Keratinocyte (primary cell): ENCODE measurements around the gene ACSM2A.
"Not testable (repeated sequence)": the region's sequence is repeated elsewhere in the genome, so short reads cannot be mapped to it uniquely, and the experiment has no call there.

Experiments
- CTCF ChIP-seq, 3 experiments: IDR thresholded peaks in 1 of 3; conservative IDR thresholded peaks in 1 of 3; optimal IDR thresholded peaks in 1 of 3; 2 replicates in 2 of 3; 3 replicates in 1 of 3; pipeline versions ENCODE3 to v1.5.1; 2011; ENCODE audit warnings: low read length in 3 of 3, mild to moderate bottlenecking in 3 of 3, moderate library complexity in 2 of 3, control low read depth in 1 of 3, inconsistent platforms in 1 of 3; ENCODE audit not compliant: insufficient read depth in 2 of 3; ENCODE audit errors: extremely low read depth in 1 of 3
- EZH2 ChIP-seq: IDR thresholded peaks from one replicate; pipeline ENCODE4 v1.6.1; 2012; ENCODE audit warnings: inconsistent platforms, mild to moderate bottlenecking, low read length, moderate library complexity

- not testable (repeated sequence) for TF ChIP-seq CTCF (optimal IDR thresholded peaks at IDR 0.05 in 1 of 3, IDR thresholded peaks at IDR 0.05 in 1 of 3, conservative IDR thresholded peaks at IDR 0.05 in 1 of 3; ENCODE audit: extremely low read depth in 1 of 3, insufficient read depth in 2 of 3, low read length in 3 of 3); EZH2
Measured at GRCh38 chr16:20440731-20441130, 10.6 kb upstream of the ACSM2A start.
